ENCODE results near the gene RAB38. TPM values are rescaled to one million over a fixed set of nuclear protein-coding genes. Genes with fewer than 3 reads are reported as not detected.

RAB38 gene
- total RNA-seq, 1 experiment from 2014 or later: 13.3 TPM

- peak; percentile 76 for ATAC-seq
- CTCF ChIA-PET: no interaction called here
Measured at GRCh38 chr11:88212300-88212699, 37.1 kb upstream of the RAB38 start.

GRCh38 chr11:88208745-88209144 lies 33.5 kb upstream of the RAB38 start:
- no peaks in the 10 kb centered on the region; the same call in 1 of the 2 replicates for H3K27me3 Mint-ChIP-seq (ENCODE audit: low read depth)
- ChIA-PET POLR2A (no interaction called here), CTCF (no interaction called here)
- peaks cover 13% of the 10 kb centered on the region for H3K9me3 Mint-ChIP-seq
- H3K36me3 Mint-ChIP-seq: peaks cover 5% of the 10 kb centered on the region
- DNase-seq (ENCODE audit: low spot score) (no peak), ATAC-seq (no peak)
- H3K4me1 Mint-ChIP-seq: peaks cover 10% of the 10 kb centered on the region
- H3K4me3 Mint-ChIP-seq: no peak overlapping the region
- no peak overlapping the region for H3K27ac Mint-ChIP-seq
- TF ChIP-seq ZMAT4 (CRISPR knock-in tag; IDR thresholded peaks at IDR 0.05): no peak
- TF ChIP-seq CTCF (IDR thresholded peaks at IDR 0.05): no peak
- TF ChIP-seq PRDM15 (CRISPR knock-in tag; IDR thresholded peaks at IDR 0.05): no peak

More at GRCh38 chr11:88212300-88212699, 37.1 kb upstream of the RAB38 start:
- H3K9me3 Mint-ChIP-seq: peaks cover 14% of the 10 kb centered on the region
- no peak overlapping the region for H3K27ac Mint-ChIP-seq
- TF ChIP-seq NR3C1 (CRISPR knock-in tag; conservative IDR thresholded peaks at IDR 0.05; ENCODE audit: low read depth) (no peak), TCF7 (CRISPR knock-in tag; IDR thresholded peaks at IDR 0.05; ENCODE audit: low read depth) (no peak), ZNF281 (CRISPR knock-in tag; IDR thresholded peaks at IDR 0.05) (no peak), AFF4 (CRISPR knock-in tag; IDR thresholded peaks at IDR 0.05; ENCODE audit: borderline replicate concordance) (no peak), ZNF671 (CRISPR knock-in tag; IDR thresholded peaks at IDR 0.05) (no peak), ZNF121 (CRISPR knock-in tag; IDR thresholded peaks at IDR 0.05) (no peak), ZBTB43 (CRISPR knock-in tag; IDR thresholded peaks at IDR 0.05) (no peak), CREM (CRISPR knock-in tag; IDR thresholded peaks at IDR 0.05) (no peak), KAT7 (CRISPR knock-in tag; IDR thresholded peaks at IDR 0.05; ENCODE audit: borderline replicate concordance) (no peak), ZNF317 (CRISPR knock-in tag; IDR thresholded peaks at IDR 0.05; ENCODE audit: borderline replicate concordance, low read depth) (no peak), OVOL2 (CRISPR knock-in tag; IDR thresholded peaks at IDR 0.05; ENCODE audit: borderline replicate concordance) (no peak), ZMAT4 (CRISPR knock-in tag; IDR thresholded peaks at IDR 0.05) (no peak)
- POLR2A ChIA-PET: no interaction called here
- peaks cover 16% of the 10 kb centered on the region for H3K4me1 Mint-ChIP-seq
- no peak for DNase-seq (ENCODE audit: low spot score)
- H3K27me3 Mint-ChIP-seq (ENCODE audit: low read depth): no peaks in the 10 kb centered on the region; the same call in 1 of the 2 replicates
- no peak overlapping the region for H3K4me3 Mint-ChIP-seq
- peaks cover 5% of the 10 kb centered on the region for H3K36me3 Mint-ChIP-seq

Data from WTC11 (cell line).